HG03108 (cell line): ENCODE measurements around the gene ZNF888.
"Not testable (repeated sequence)": the region's sequence is repeated elsewhere in the genome, so short reads cannot be mapped to it uniquely, and the experiment has no call there.

Experiments
- ATAC-seq: cut with Tn5 transposase; IDR thresholded peaks from one replicate; pipeline ENCODE4 v1.9.1; 2021; ENCODE audit warnings: moderate library complexity; ENCODE audit not compliant: unreplicated experiment

Gene ZNF888

DNA sequence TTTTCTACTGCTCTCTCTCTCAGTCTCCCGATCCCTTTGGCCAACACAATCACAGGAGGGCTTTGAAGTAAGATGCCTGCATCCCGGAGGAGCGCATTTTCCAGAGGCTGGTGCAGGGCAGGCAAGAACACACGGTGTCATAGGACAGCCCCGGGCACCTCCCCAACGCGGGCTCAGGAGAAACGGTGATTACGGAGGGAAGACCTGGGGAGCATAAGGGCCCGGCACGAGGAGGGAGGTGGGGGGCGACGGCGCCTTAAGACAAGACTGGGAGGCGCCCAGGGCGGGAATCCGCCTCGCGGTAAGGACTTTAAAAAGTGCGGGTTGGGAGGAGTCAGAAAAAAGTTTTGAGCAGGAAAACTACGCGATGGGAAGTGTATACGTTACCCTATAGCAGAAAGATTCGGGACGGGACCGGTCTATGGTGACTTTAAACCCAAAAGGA is 18.7 kb upstream of the ZNF888 start:
- ATAC-seq: peak; percentile 23

- ATAC-seq: not testable (repeated sequence)
Observed at GRCh38 chr19:52941523-52941922, 18.3 kb upstream of the ZNF888 start.

DNA sequence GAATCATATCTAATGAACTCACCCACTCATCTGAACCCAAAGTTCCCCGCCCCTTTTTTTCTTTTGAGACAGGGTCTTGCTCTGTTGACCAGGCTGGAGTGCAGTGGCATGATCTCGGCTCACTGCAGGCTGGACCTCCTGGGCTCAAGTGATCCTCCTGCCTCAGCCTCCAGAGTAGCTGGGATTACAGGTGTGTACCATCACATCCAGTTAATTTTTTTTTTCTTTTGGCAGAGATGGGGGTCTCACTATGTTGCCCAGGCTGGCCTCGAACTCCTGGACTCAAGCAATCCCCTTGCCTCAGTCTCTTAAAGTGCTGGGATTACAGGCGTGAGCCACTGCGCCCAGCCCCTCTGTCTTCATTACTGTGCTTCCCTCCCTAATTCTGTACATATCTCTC is 17.7 kb upstream of the ZNF888 start:
- not testable (repeated sequence) for ATAC-seq

- ATAC-seq: no peak
Observed at GRCh38 chr19:52938761-52939160, 15.5 kb upstream of the ZNF888 start.

DNA sequence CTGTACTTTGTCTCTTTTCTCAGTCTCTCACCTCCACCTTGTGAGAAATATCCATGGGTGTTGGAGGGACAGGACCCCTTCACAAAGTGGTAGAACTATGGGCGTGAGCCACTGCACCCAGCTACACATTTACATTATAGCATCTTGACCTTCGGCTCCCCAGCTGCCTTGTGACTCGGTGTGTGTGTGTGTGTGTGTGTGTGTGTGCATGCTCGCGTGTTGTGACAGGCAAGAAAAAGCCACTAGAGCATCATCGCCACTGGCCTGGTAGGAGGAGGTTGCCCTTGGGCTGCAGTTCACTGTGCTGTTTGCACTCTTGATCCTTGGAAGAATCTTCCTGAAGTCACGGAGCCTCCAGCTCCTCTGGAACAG is 13.7 kb upstream of the ZNF888 start:
- no peak for ATAC-seq

DNA sequence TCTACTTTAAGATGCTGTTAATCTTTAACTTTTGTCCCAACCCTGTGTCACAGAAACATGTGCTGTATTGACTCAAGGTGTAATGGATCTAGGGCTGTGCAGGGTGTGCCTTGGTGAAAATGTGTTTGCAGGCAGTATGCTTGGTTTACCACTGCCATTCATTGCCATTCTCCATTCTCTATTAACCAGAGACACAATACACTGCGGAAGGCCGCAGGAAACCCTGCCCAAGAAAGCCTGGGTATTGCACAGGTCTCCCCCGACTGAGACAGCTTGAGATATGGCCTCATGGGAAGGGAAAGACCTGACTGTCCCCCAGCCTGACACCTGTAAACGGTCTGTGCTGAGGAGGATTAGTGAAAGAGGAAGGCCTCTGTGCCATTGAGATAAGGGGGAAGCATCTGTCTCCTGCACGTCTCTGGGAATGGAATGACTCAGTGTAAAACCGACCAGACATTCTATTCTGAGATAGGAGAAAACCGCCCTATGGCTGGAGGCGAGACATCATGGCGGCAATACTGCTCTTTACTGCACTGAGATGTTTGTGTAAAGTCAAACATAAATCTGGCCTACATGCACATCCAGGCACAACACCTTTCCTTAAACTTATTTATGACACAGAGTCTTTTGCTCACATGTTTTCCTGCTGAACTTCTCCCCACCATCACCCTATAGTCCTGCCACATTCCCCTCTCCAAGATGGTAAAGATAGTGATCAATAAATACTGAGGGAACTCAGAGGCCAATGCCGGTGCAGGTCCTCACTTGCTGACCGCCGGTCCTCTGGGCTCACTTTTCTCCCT is 13.1 kb upstream of the ZNF888 start:
- ATAC-seq: no peak

GRCh38 chr19:52935434-52935833 is 12.2 kb upstream of the ZNF888 start:
- no peak for ATAC-seq

- not testable (repeated sequence) for ATAC-seq
Observed at GRCh38 chr19:52924641-52925040, 1.4 kb upstream of the ZNF888 start.

DNA sequence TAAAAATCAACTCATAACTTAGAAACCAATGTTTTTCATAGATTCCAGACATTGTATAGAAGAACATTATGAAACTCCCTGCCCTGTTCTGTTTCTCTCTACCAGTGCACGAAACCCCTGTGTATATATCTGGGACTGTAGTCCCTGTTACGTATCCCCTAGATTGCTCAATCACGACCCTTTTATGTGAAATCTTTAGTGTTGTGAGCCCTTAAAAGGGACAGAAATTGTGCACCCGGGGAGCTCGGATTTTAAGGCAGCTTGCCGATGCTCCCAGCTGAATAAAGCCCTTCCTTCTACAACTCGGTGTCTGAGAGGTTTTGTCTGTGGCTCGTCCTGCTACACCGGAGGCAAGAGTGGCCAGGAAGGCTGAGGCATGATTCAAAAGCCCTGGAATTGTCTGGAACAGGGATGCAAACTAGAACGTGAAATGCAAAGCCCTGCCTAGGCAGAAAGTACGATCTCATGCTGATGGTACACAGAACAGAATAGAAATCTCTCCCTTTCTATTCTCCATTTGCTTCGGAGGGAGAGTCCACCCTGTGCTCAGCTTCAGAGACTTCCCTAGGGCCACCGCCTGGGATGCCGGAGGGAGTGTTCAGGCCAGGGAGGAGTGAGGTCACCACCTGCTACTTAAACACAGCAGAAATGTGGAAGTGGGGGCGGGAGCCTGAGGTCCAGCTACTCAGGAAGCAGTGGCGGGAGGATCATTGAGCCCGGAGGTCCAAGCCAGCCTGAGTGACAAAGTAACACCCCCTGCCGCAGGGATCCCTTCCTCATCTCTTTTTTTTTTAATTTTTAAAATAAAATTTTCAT is 758 bp upstream of the ZNF888 start:
- no peak for ATAC-seq

GRCh38 chr19:52917531-52917930 is 5.7 kb downstream of the ZNF888 start:
- no peak for ATAC-seq

GRCh38 chr19:52910648-52911047 is 12.6 kb downstream of the ZNF888 start:
- ATAC-seq: no peak

- ATAC-seq: not testable (repeated sequence)
Observed at GRCh38 chr19:52904052-52904780, 19.0 kb downstream of the ZNF888 start.

DNA sequence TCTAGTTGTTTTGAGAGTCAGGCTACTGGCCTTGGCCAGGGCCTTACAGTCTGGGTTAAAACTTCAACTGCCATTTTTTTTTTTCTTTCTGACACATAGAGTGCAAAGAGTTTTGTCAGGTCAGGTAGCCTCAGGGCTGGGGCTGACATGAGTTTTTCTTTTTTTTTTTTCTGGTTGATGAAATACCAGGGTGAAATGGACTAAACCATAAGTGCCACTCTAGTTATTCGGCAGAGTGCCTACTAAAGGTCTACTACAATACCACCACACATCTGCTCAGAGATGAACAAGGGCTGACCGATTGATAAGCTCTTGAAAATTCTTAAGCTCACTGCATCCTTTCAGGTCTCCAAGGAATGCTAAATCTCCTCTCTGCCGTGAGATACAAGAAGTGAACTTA is 21.4 kb downstream of the ZNF888 start:
- ATAC-seq: no peak

DNA sequence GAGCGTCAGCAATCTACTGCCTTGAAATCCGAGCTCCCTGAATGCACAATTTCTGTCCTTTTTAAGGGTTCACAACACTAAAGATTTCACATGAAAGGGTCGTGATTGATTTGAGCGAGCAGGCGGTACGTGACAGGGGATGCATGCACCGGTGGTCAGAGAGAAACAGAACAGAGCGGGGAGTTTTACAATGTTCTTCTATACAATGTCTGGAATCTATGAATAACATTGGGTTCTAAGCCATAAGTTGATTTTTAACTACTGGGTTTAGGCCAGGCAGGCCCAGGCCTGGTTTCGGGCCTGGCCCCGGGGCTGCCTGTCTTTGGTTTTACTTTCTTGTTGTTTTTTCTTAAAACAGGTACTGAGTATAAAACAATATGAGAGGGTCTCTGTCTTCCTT is 24.6 kb downstream of the ZNF888 start:
- ATAC-seq: not testable (repeated sequence)

- no peak for ATAC-seq
Observed at GRCh38 chr19:52898101-52898500, 25.1 kb downstream of the ZNF888 start.

GRCh38 chr19:52897138-52897935 is 25.9 kb downstream of the ZNF888 start, which contains the start of gene ZNF320:
TSS of gene ZNF320 (minus strand) at chr19:52897635. CDS start at chr19:52890255, 7,380 bp downstream.
- ATAC-seq: peak; percentile 98

DNA sequence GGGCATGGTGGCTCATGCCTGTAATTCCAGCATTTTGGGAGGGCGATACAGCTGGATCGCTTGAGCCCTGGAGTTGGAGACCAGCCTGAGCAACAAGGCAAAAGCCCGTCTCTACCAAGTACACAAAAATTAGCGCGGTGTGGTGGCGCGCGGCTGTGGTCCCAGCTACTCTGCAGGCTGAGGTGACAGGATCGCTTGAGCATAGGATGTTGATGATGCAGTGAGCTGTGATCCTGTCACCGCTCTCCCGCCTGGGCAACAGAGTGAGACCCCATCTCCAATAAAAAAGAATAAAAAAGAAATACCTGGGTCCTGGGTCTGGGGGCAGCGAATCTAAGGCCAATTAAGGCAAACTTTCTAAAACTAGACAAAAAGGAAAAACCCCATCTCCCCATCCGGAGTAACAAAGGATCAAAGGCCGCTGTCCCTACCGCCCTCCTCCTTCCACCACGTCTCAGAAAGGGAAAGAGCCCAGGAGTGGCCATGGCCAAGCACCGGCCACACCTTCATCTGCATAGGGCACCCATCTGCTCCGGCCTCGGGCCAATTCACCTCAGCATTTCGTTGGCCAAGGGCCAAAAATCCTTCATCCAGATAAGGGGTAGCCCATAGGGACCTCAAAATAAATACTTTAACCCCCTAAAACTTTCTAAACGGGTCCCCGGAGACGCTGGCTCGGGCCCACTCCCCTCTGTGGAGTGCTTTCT is 26.6 kb downstream of the ZNF888 start:
- ATAC-seq: no peak

DNA sequence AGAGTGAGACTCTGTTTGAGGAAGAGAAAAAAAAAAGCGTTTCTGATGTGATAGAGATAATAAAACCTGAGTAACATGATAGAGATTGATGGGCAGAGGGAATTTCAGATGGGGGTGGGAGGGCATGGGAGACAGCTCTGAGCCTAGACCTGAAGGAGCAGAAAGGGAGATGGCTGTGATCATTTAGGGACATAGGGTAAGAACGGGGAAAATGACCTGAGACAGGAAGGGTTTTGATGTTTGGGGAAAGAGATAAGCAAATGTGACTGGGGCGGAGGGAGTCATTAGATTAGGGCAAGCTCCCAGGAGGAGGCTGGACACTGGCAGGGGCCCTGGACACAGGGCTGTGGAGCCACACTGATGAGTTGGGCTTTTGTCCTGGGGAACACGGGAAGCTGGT is 31.9 kb downstream of the ZNF888 start:
- no peak for ATAC-seq

DNA sequence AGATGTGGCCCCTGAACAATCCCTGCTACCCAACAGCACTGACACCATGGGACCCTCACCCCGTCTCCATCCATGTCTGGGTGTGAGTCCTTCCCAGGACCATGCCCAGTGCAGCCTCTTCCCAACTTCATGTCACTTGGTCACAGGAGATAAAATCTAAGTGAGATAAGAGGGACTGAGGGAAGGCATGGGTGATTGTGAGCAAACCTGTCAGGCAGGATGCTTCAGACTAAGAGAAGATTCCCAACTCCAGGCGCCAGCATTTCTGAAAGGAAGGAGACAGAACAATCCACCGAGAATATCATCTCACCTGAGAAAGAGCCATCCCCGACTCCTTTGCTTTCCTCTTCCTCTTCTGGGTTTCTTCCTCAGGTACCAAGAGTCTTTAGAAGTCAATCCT is 33.3 kb downstream of the ZNF888 start:
- no peak for ATAC-seq

GRCh38 chr19:52889076-52889475 is 34.2 kb downstream of the ZNF888 start:
- no peak for ATAC-seq
